A549 (cell line): ENCODE results near the gene TBX10. TPM values are rescaled to one million over a fixed set of nuclear protein-coding genes. Genes with fewer than 3 reads are reported as not detected.
"Not testable (repeated sequence)": the region's sequence is repeated elsewhere in the genome, so short reads cannot be mapped to it uniquely, and the experiment has no call there.

Experiments used
- ATAC-seq, 2 experiments: fragments of 200-7000 bp in 1 of 2; fragments of >200 bp in 1 of 2; cut with Nextera tagmentation in 1 of 2; cut with Tn5 transposase in 1 of 2; 3 replicates each; pipeline versions ENCODE4 v1.8.0 to v1.9.1; 2018 to 2020; ENCODE audit warnings: mild to moderate bottlenecking in 1 of 2, moderate library complexity in 1 of 2
- CTCF ChIA-PET: fragments of 300-600 bp; sonication (Branson Sonifier 250); formaldehyde crosslinking; extraction: SDS; loops from one replicate; lab custom pipeline; 2021; ENCODE audit warnings: antibody characterized with exemption, inconsistent platforms; lab: Yijun Ruan, JAX
- POLR2A ChIA-PET: fragments of 350-600 bp; formaldehyde crosslinking; extraction: SDS; loops from one replicate; lab custom pipeline; 2021; ENCODE audit warnings: antibody characterized with exemption, inconsistent platforms; lab: Yijun Ruan, JAX
- DNase-seq, 2 experiments: peaks; one replicate each; pipeline versions ENCODE4 v3.0.0 to v3.0.0-alpha.2; 2011 to 2016; ENCODE audit warnings: low read depth in 1 of 2, low spot score in 1 of 2
- FAIRE-seq: peaks from 2 replicates; lab custom pipeline; 2011; peaks lifted over from hg19 to GRCh38; lab: Jason Lieb, UNC
- H3K27ac ChIP-seq, 2 experiments: fragments of >200 bp; sonication (Bioruptor Twin); formaldehyde crosslinking; 3 replicates each; pipeline ENCODE4 v1.5.1; 2016 to 2017
- H3K4me1 ChIP-seq: fragments of >200 bp; sonication (Bioruptor Twin); formaldehyde crosslinking; 3 replicates; pipeline ENCODE4 v1.6.1; 2016
- H3K4me2 ChIP-seq: fragments of >200 bp; sonication (Bioruptor Twin); formaldehyde crosslinking; 3 replicates; pipeline ENCODE4 v1.6.1; 2016
- H3K4me3 ChIP-seq: fragments of >200 bp; sonication (Bioruptor Twin); formaldehyde crosslinking; 3 replicates; pipeline ENCODE4 v1.5.1; 2016
- H3K9me3 ChIP-seq: fragments of >200 bp; sonication (Bioruptor Twin); formaldehyde crosslinking; 3 replicates; pipeline ENCODE4 v1.6.1; 2016
- CBX8 ChIP-seq: fragments of 200-600 bp; sonication (generic); IDR thresholded peaks from 2 replicates; pipeline ENCODE4 v1.6.1; 2016
- CEBPB ChIP-seq, 2 experiments: fragments of >200 bp in 1 of 2; sonication (Bioruptor Twin) in 1 of 2; formaldehyde crosslinking in 1 of 2; IDR thresholded peaks; 2 replicates each; pipeline ENCODE4 v1.6.1; 2012 to 2016
- CHD2 ChIP-seq: fragments of 150-350 bp; IDR thresholded peaks from 2 replicates; pipeline ENCODE4 v1.6.1; 2014; ENCODE audit warnings: low read length; ENCODE audit not compliant: partially characterized antibody
- CHD4 ChIP-seq: fragments of 200-600 bp; sonication (generic); IDR thresholded peaks from 2 replicates; pipeline ENCODE4 v1.6.1; 2016; ENCODE audit warnings: antibody characterized with exemption, mild to moderate bottlenecking, borderline replicate concordance
- HOXA7 ChIP-seq: fragments of 250-450 bp; sonication (Bioruptor Pico); IDR thresholded peaks from 2 replicates; pipeline ENCODE4 v1.5.0; 2020; ENCODE audit warnings: mild to moderate bottlenecking, moderate library complexity
- MYC ChIP-seq: IDR thresholded peaks from 2 replicates; pipeline ENCODE4 v1.6.1; 2012; ENCODE audit warnings: mild to moderate bottlenecking, inconsistent platforms, low read length, improper control_type of control experiment, borderline replicate concordance
- NFE2L2 ChIP-seq: fragments of 150-350 bp; conservative IDR thresholded peaks from 2 replicates; pipeline ENCODE4 v1.6.1; 2014; ENCODE audit warnings: low read length
- NR3C1 ChIP-seq: fragments of >200 bp; sonication (Bioruptor Twin); formaldehyde crosslinking; IDR thresholded peaks from 3 replicates; pipeline ENCODE4 v1.6.1; 2017
- POLR2A ChIP-seq: IDR thresholded peaks from 2 replicates; pipeline ENCODE4 v1.6.1; 2012; ENCODE audit warnings: mild to moderate bottlenecking, low read length
- ZNF302 ChIP-seq: fragments of 250-450 bp; sonication (Bioruptor Pico); IDR thresholded peaks from 2 replicates; pipeline ENCODE4 v1.9.0; 2021; ENCODE audit warnings: inconsistent platforms, mild to moderate bottlenecking, moderate library complexity
- ZSCAN20 ChIP-seq: fragments of 250-450 bp; sonication (Bioruptor Pico); IDR thresholded peaks from 2 replicates; pipeline ENCODE4 v1.8.0; 2022; ENCODE audit warnings: mild to moderate bottlenecking, moderate library complexity
- WGBS: methylation state at CpG from one replicate; pipeline ENCODE4 v1.1.6; 2017; ENCODE audit errors: missing lambda C conversion rate; 5-methylcytosine and 5-hydroxymethylcytosine counted together
- polyA plus RNA-seq, 4 experiments: library from polyadenylated mRNA; depleted of rRNA in 3 of 4; stranded (reverse); fragments of >200 nt; fragmentation: RNase III in 1 of 4; extraction: RNeasy Plus Mini Kit Qiagen cat#74134 plus additional on column Dnase treatment in 1 of 4; gene quantifications; 2 replicates in 3 of 4; 3 replicates in 1 of 4; pipeline ENCODE4 v1.2.3, GENCODE V29; 2011 to 2017
- TF ChIP-seq, protein P1 (sequence below): fragments of >200 bp; sonication (Bioruptor Twin); formaldehyde crosslinking; IDR thresholded peaks from 3 replicates; pipeline ENCODE4 v1.6.1; 2016
- TF ChIP-seq, protein P2 (sequence below): fragments of 200-600 bp; sonication (generic); IDR thresholded peaks from 2 replicates; pipeline ENCODE4 v1.6.1; 2016; ENCODE audit warnings: antibody characterized with exemption, mild to moderate bottlenecking, moderate library complexity
- TF ChIP-seq, protein P3 (sequence below): IDR thresholded peaks from 2 replicates; pipeline ENCODE4 v1.6.1; 2012
- TF ChIP-seq, protein P4 (sequence below): fragments of 250-450 bp; sonication (Bioruptor Pico); IDR thresholded peaks from 2 replicates; pipeline ENCODE4 v1.5.0; 2020; ENCODE audit warnings: low read depth, mild to moderate bottlenecking, moderate library complexity
- TF ChIP-seq, protein P5 (sequence below): fragments of 250-450 bp; sonication (Bioruptor Pico); IDR thresholded peaks from 2 replicates; pipeline ENCODE4 v1.5.0; 2021; ENCODE audit warnings: mild to moderate bottlenecking, moderate library complexity, borderline replicate concordance

Gene TBX10
- polyA plus RNA-seq, 2 of the 4 experiments (the other 2 are of a cell fraction), result not detected

DNA sequence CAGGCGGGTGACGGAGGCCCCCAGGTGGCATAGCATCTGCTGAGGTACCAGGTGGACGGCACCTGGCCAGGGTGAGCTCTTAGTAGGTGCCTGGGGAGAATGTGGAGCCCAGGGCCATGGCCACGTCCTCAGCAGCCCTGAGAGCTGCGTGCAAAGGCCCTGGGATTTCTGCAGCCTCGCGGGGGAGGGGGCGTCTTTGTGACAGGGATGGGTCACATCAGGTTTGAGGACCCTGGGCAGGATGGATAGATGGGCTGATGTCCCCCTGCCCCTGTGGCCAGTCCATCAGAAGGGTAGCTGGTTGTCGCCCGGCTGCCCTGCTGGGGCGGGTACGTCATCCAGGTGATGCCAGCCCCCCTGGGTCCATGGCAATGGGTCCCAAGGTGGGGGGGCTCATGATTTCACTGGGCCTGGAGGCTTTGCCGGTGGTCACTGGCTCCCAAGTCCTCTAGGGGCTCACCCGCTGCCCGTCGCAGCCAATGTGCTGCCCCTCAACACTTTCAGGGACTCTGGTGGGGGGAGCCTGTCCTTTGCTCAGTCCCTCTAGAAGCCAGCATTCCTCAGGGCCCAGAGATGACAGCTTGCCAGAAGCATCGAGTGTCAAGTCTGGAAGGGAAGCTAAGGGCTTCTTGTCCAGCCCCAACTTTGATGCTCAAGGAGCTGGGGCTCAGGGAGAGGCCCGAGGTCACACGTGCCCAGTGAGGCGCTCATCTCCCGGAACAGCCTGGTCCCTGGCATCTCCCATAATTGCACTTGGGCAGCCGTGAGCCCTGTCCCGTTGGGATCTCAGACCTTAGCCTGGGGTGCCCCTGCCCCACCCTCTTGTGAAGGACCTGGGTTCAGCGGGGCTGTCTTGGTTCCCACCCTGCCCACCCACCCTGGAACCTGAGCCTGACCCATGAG is 777 bp downstream of the TBX10 start (continued):
- TF ChIP-seq, protein P1, sequence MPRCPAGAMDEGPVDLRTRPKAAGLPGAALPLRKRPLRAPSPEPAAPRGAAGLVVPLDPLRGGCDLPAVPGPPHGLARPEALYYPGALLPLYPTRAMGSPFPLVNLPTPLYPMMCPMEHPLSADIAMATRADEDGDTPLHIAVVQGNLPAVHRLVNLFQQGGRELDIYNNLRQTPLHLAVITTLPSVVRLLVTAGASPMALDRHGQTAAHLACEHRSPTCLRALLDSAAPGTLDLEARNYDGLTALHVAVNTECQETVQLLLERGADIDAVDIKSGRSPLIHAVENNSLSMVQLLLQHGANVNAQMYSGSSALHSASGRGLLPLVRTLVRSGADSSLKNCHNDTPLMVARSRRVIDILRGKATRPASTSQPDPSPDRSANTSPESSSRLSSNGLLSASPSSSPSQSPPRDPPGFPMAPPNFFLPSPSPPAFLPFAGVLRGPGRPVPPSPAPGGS, result no peak
- TF ChIP-seq MYC (no peak), NFE2L2 (no peak)
- TF ChIP-seq, protein P2, sequence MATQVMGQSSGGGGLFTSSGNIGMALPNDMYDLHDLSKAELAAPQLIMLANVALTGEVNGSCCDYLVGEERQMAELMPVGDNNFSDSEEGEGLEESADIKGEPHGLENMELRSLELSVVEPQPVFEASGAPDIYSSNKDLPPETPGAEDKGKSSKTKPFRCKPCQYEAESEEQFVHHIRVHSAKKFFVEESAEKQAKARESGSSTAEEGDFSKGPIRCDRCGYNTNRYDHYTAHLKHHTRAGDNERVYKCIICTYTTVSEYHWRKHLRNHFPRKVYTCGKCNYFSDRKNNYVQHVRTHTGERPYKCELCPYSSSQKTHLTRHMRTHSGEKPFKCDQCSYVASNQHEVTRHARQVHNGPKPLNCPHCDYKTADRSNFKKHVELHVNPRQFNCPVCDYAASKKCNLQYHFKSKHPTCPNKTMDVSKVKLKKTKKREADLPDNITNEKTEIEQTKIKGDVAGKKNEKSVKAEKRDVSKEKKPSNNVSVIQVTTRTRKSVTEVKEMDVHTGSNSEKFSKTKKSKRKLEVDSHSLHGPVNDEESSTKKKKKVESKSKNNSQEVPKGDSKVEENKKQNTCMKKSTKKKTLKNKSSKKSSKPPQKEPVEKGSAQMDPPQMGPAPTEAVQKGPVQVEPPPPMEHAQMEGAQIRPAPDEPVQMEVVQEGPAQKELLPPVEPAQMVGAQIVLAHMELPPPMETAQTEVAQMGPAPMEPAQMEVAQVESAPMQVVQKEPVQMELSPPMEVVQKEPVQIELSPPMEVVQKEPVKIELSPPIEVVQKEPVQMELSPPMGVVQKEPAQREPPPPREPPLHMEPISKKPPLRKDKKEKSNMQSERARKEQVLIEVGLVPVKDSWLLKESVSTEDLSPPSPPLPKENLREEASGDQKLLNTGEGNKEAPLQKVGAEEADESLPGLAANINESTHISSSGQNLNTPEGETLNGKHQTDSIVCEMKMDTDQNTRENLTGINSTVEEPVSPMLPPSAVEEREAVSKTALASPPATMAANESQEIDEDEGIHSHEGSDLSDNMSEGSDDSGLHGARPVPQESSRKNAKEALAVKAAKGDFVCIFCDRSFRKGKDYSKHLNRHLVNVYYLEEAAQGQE, result no peak
- TF ChIP-seq, protein P3, sequence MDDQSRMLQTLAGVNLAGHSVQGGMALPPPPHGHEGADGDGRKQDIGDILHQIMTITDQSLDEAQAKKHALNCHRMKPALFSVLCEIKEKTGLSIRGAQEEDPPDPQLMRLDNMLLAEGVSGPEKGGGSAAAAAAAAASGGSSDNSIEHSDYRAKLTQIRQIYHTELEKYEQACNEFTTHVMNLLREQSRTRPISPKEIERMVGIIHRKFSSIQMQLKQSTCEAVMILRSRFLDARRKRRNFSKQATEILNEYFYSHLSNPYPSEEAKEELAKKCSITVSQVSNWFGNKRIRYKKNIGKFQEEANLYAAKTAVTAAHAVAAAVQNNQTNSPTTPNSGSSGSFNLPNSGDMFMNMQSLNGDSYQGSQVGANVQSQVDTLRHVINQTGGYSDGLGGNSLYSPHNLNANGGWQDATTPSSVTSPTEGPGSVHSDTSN, result no peak

DNA sequence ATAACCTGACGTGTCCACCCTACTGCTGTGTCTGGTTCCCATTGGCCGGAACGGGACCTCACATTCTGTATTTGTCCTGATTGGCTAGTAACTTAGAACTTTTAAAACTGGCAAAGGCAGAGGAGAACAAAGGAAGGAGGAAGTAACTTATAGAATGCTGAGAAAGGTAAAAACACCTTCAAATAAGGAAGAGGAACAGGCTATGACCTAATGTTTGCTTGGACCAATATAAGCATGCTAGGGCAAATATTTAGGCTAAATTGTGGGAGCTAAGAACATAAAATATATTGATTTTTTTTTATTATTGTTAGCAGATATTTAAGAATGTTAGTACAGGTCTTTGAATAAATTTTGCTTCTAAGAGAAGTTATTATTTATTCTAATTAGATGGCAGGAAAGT is 2.1 kb downstream of the TBX10 start:
- CTCF ChIA-PET, result interaction anchor here (1.8 to 6.0 kb wide), 4 partner anchors 10 to 54 kb away, joined by 4 to 29 read pairs (median 18); no protein-coding TSS in a partner anchor
- H3K4me1 ChIP-seq, H3K4me2 ChIP-seq, H3K27ac ChIP-seq, ATAC-seq, FAIRE-seq, H3K9me3 ChIP-seq, POLR2A ChIA-PET, DNase-seq, H3K4me3 ChIP-seq: not testable (repeated sequence)
- WGBS, result 89% methylated on average over 3 of the region's 3 CpGs

DNA sequence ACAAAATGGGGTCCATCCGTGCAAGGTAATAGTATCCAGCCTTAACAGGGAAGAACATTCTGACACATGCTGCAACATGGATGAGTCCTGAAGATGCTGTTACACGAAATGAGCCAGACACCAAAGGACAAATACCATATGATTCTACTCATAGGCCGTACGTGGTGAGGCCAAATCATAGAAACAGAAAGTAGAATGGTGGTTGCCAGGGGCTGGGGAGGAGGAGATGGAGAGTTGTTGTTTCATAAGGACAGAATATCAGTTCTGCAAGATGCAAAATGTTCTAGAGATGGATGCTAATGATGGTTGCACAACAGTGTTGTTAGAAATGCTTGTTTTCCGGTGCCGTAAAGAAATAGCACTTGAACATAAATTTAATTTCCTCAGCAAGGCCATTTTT is 2.6 kb downstream of the TBX10 start:
- no peak overlapping the region for H3K4me2 ChIP-seq
- no peak overlapping the region for H3K4me3 ChIP-seq
- no peak overlapping the region for H3K27ac ChIP-seq
- FAIRE-seq (no peak), DNase-seq (no peak), ATAC-seq (no peak)
- H3K4me1 ChIP-seq, result no peaks in the 10 kb centered on the region
- ChIA-PET CTCF (interaction anchor here (1.8 to 6.0 kb wide), 5 partner anchors 9 to 55 kb away, joined by 4 to 29 read pairs (median 18); partner anchors contain the start of gene ACY3), POLR2A (no interaction called here)
- 66% methylated on average over 6 of the region's 6 CpGs for WGBS
- TF ChIP-seq, protein P4, sequence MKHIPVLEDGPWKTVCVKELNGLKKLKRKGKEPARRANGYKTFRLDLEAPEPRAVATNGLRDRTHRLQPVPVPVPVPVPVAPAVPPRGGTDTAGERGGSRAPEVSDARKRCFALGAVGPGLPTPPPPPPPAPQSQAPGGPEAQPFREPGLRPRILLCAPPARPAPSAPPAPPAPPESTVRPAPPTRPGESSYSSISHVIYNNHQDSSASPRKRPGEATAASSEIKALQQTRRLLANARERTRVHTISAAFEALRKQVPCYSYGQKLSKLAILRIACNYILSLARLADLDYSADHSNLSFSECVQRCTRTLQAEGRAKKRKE (CRISPR knock-in tag), result no peak
- no peak for TF ChIP-seq POLR2A
- no peak for TF ChIP-seq CHD4
- TF ChIP-seq, protein P5, sequence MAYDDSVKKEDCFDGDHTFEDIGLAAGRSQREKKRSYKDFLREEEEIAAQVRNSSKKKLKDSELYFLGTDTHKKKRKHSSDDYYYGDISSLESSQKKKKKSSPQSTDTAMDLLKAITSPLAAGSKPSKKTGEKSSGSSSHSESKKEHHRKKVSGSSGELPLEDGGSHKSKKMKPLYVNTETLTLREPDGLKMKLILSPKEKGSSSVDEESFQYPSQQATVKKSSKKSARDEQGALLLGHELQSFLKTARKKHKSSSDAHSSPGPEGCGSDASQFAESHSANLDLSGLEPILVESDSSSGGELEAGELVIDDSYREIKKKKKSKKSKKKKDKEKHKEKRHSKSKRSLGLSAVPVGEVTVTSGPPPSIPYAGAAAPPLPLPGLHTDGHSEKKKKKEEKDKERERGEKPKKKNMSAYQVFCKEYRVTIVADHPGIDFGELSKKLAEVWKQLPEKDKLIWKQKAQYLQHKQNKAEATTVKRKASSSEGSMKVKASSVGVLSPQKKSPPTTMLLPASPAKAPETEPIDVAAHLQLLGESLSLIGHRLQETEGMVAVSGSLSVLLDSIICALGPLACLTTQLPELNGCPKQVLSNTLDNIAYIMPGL, result no peak
- no peak for TF ChIP-seq CHD2
- TF ChIP-seq ZSCAN20 (CRISPR knock-in tag), result no peak
- TF ChIP-seq HOXA7, result no peak
- no peak for TF ChIP-seq CBX8
- no peak for TF ChIP-seq CEBPB (IDR thresholded peaks at IDR 0.05)
- no peak for TF ChIP-seq NR3C1
- TF ChIP-seq ZNF302 (CRISPR knock-in tag), result no peak
- no peaks in the 10 kb centered on the region for H3K9me3 ChIP-seq
